Measurements from ENCODE around the gene SNUPN.
A peak's percentile ranks its signal among the peaks of the same experiment; 100 is the strongest.

Gene SNUPN

DNA sequence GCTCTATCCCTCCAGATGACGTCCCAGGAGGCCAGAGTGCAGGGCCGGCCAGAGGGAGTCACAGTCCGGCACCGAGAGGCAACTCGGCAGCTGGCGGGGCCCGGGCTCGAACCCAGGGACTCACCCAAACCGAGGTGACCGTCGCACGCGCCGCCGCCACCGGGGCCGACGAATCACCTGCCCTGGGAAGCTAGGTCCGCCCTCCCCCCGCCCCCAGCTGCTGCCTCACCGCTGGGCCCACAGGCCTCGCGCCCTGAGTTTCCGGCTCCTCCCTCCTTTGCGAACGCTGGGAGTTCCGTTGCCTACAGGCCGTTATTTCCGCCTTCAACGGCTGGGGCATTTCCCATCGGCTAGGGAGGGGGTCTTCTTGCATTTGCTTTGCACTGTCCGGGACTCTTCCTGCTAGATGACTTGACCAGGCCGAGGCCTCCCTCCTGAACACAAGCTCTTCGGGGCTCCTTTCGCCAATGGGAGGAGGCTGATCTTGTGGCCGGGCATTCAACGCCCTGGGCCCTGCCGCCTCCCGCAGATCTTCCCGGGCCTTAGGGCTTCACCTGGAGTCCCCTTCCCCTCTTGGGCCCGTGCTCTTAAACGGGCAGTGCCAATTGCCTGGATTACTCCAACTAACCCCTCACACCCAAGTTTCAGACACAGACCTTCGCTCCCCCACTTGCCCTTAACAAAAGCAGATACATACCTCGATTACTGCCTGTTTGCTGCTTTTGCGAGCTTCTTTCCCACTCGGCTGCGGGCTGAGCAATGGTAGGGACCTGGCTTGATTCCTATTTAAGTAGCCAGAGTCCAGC lies at the start of gene SNUPN:
Gene SNUPN (minus strand): TSS at position 184 of the 806 bp plus-strand sequence. CDS start 4,674 bp downstream, outside the sequence.
- DNase-seq = peak; percentile 92

DNA sequence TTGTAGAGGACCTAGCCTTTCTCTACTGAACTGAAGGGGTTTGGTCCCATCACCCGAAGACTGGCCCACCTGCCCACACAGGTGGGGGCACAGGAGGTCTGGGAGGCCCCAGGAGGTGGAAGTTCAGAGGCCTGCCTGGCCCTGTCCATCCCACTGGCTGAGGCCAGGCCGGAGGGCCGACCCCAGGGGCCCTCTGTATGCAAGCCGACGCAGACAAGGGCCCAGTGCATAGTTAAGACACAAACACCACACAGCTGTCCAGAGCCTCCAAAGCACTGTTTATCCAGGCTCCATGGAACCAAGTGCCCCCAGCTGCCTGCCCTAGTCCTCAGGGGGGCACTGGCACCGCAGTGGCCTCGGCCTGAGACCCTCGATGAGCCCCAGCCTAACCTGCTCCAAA lies 48.8 kb upstream of the SNUPN start:
- DNase-seq = no peak

DNA sequence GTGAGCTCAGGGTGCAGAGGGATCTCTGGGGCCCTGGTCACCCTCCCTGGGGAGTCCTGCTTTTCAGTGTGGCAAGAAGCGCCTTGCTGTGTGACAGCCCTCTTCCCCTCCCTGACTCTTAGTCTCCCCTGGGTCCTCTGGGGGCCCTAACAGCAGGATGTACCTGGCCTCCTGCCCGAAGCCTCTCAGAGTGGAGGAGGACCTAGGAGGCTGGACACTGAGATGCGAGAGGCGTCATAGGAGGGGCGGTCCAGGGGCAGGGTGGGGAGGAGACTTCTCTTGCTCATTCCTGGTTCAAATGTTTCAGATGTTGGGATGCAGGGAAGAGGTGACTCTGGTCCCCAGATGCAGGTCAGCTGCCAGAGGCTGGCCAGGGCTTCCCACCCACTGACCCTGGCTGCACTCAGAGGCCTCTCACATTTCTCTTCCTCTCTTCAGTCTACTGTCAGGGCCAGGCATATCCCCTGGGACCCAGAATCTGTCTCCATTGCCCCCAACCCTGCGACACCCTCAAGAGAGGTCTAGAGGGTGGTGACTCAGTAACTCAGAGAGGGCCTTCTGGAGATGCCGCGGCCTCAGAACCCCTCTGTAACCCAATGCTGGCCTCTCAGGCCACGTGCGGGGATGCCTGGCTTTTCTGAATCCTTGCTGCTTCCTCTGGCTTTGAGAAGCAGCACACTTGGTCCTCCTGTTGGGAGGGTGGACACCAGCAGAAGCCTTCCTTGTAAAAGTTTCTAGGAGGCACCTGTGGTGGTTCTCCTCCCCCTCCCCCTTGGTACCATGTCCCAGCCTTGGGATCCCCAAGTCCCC lies 48.1 kb upstream of the SNUPN start:
- DNase-seq = no peak

DNA sequence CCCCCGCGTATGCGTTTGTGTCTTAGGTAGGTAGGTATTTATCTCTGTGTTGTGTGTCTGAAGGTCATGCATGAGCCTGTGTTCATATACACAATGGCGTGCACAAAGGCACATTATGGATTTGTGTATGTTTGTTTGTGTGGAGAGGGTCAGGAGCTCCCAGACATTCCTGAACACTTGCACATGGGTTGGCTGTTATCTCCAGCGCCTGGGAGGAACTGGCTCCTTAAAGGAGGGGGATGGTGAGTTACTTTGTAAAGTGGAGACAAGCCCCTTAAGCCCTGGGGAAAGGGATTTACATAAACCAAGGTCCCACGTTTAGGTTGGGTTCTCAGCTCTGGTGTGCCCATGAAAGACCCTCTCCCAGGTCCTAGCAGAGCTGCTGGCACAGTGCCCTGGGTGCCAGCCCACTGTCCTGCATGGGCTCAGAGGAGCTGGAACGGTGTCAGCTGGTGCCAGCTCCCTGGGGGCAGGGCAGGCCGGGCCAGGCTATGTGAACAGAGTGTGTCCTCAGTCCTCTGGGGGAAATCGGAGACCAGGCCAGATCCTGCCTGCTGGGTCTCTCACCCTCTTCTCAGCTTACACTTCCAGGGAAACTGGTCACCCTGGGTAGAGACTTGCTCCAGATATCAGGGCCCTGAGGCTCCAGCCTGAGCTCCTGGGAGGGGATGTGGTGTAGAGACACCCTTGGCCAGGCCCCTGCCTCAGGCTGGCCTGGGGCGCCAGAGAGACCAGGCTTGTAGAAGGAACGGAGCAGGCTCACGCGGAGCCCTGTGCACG lies 47.3 kb upstream of the SNUPN start:
- no peak for DNase-seq

DNA sequence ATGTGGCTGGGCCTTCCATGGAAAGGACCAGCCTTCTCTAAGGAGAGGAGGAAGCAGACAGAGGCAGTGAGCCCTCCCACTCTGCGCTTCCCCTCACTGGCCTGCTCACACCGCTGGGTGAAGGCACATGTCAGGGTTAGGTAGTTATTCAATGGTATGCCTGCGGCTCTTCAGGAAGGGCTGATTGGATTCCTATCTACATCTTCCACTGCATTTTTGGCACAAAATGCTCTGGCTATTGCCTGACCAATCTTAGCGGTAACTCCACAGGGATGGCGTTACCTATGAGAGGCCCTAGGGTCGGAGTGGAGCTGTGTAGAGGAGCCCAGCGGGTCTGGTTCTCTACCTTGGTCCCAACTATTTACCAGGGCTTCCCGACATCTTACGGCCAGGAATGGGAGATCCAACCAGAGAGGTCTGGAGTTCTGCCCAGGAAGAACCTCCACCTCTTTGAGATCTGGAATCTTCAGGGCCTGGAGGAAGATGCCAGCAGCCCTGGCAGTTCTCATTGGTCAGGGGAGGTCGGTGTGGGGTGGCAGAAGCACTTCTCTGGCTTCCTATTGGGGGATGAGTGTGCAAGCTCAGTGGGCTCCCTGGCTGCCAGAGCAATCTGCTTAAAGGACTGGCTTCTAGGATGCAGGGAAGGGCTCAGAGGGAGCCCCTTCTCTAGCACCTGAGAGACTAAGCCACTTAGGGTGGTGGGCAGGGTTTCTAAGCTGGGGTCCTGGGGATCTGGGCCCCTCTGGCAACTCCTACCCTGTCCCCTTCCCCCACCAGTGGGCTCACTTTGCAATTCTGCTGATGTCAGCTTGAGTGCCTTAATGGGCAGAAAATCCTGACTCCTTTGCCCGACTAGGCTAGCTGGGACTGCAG lies 46.4 kb upstream of the SNUPN start:
- DNase-seq = no peak

DNA sequence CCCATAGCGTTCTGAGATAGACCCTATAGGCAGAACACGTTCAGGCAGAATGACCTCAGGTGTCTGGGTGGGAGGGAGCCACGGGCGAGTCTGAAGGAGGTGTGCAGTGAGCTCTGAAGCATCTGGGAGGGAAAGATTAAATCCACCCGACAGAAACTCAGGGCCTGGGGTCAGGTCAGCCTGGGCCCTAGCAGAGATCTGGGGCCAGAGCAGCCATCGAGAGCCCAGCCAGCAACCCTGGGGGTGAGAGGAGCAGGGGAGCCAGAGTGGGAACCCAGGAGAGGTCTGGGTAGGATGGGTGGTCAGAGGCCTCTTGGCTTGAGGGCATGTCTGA lies 44.3 kb upstream of the SNUPN start:
- no peak for DNase-seq

DNA sequence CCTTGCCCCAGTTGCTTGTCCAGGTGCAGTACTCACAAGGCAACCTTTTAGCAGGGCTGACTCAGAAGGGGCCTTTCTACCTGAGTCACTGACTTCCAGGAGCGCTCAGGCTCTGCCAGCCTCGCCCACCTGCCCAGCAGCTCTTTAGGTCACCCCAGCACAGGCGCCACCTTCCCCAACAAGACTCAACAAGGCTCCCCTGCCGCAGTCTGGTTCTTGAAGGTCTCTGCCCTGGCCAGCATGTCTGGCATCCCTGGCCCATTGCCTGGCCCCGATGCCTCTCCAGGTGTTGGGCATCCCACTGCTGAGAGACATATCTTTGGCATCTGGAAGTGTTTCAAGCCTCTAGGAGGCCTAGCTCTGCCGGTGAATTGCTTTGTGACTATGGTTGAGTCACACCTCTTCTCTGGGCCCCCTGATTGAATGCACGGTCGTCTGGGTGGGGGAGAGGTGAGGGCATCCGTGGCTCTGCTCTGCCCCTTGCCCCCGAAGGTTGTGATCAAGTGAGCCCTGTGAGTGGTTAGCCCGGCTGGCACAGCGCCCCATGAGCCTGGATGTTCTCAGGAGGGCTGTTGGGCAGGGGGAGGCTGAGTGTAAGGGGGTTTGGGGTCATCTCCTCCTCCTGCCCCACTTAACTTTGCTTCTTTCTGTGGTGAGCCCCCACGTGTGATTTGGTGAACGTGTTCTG lies 43.8 kb upstream of the SNUPN start:
- DNase-seq = no peak

DNA sequence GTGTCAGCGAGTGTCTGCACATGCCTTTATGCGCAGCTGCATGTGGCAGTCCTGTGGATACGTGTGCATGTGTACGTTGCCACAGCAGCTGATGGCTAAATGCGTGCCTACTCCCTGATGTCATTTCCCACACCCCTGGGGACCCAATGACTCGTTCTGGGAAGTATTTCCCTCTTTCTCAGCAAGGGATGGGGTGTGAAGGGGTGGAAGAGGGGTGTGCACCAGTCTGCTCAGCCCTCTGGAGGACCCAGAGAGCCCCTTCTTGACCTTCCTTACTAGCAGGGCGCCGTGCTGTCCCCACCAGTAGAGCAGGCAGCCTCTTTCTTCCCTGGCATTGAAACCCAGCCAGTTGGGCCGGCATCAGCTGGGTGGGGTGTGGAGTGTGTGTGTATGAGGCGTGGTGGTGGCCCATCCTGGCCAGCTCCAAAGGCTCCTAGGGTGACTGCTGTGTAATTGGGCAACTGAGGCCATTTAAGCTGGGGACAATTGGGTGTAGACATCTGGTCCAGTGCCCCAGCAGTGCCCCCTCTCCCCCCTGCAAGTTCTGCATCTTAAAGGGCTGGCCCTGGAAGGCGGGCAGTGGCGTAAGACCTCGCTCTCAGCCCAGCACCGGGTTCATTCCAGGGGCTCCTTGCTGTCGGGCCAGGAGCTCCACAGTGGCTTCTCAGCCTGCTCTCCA lies 41.4 kb upstream of the SNUPN start:
- no peak for DNase-seq

DNA sequence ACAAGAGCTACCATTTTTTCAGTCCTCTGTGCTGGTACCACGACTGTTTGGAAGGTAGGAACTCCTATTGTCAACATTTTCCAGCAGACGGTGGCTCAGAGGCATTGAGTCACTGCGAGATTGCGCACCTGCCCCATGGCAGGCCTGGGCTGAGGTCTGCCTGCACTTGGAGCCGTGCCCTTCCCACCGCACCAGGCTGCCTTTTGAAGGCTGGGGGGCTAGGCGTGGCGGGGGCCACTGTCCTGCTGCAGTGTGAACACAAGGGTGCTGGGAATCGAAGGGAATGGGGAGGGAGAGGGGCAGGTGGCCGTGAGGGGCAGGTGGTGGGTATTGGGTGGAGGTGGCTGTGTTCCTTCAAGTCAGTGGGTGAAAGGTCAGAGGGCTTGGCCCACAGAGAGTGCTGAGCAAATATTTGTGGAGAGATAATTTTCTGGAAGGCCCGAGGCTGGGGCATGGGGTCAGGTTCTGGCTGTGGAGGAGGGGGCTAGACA lies 38.5 kb upstream of the SNUPN start:
- DNase-seq = no peak

DNA sequence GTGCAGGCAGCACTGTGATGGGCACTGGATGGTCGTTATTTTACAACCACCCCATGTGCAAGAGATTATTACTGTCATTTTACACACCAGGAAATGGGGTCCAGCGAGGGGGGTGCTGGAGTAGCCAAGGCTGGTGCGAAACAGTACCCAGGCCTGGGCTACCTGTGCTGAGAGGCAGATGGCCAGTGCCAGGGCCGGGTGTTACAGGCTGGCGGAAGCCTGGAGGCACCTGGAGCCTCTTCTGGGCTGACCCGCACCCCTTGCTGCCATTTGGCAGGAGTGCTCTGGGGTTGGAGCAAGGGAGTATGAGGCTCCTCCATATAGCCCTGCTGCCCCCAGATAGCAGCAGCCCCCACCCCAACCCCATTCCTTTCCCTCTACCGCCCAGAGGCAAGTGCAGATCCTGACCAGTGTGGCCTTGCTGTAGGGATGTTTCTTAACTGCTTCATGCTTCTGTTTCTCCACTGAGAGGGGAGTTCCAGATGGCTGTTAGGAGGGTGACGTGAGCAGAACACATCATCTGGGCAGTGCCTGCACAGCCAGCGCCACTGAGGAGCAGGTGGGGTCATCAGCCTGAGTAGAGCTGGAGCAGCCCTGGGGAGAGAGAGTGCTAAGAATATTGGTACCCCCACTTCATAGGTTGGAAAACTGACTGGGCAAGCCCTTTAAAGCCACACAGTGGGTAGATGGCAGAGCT lies 37.4 kb upstream of the SNUPN start:
- DNase-seq = no peak

DNA sequence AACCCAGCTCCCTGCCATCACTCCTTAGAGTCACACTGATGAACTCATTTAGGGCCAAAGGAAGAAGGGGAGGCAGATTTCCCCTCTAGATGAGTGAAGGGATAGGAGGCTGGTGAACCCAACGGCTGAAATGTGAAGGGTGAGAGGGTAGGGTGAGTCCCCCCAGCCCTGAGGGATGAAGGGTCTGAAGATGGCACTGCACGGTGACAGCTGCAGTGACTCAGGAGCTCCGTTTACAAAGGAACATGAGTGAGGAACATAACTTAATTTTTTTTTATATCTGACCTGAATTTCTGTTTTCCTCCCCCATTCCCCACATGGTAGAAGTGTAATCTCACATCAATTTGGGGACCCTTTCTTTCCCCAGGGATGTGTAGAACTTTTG lies 36.2 kb upstream of the SNUPN start:
- DNase-seq = no peak

DNA sequence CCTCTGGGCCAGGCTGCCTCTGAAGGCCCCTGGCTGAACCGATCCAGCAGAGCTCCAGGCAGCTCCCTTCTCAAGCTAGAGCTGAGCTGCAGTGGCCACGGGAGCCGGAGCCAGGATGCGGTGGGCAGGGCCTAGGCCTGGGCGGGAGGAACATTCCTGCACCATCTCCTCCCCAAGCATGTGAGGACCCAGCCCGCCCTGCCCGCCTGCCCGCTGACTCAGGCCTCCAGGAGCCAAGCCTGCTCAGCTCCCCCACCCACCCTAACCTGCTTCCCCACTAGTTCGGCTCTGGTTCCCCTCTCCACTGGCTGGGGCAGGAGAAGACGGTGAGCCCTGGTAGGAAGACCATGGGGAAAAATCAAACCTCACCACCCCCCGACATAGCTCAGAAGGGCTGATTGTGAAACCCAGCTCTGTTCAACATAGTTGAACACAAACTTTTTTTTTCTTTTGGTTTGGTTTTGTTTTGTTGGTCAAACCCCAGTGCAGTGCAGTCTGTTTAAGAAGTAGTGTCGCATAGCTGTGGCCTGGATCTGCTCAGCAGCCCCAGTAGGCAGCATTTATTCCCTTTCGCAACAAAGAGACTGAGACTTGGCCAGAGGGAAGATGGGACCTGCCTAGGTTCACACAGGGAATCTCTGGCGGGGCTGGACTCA lies 35.7 kb upstream of the SNUPN start:
- DNase-seq = no peak

DNA sequence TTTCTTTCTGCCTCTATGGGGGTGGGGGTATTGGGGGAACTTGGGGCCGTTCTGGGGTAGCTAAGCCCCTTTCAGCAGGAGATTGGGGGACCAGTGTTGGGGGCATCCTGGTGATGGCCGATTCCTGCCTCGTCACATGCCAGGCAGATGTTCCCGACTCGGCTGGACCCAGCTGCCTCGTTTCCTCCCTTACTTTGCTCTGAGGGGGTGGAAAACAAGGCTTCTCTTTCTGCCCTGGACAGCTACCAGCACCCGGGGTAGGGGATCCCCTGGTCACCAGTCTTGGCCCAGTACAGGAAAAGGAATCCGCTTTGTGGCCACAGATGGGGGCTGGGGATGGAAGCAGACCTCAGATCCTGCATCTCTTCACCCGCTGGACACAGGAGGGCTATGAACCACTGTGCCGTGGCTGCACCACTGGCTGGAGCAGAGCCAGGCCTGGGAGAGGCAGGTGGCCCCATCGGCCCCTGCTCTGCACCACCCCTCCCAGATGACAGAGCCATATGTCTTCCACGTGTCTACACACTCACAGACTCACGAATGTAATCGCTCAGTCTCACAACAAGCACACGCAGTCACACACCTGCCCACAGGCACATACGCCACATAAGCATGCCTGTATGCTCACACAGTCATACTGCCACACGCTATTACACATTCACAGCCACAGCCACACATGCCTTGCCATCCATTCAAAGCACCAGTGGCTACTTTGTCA lies 34.6 kb upstream of the SNUPN start:
- DNase-seq = no peak

DNA sequence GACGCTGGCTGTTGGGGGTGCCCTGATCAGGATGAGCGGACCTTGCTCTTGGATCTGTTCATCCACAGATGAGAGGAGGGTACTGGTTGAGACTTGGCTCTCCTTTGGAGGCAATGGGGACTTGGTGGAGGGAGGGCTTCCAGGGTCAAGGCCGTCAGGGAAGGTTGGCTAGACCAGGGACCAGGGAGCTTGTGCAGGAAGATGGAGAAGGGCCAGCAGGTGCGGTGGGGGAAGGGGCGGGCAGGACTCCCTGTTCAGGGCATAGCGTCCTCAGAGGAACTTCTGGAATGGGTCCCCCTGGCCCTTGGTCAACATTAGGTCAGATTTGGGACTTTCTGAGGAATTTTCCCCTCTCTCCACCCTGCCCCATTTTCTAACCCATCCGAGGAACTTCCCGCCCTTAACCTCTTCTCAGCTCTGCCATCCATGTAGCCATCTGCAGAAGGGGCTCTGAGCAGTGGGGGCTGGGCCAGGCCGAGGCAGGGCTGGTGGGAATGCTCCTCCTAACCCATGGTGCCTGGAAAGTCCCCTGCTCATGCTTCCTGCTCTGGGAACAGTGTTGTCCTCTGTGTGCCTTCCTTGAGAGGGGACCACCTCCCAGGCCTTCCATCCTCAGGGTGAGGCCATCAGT lies 33.7 kb upstream of the SNUPN start:
- DNase-seq = no peak

DNA sequence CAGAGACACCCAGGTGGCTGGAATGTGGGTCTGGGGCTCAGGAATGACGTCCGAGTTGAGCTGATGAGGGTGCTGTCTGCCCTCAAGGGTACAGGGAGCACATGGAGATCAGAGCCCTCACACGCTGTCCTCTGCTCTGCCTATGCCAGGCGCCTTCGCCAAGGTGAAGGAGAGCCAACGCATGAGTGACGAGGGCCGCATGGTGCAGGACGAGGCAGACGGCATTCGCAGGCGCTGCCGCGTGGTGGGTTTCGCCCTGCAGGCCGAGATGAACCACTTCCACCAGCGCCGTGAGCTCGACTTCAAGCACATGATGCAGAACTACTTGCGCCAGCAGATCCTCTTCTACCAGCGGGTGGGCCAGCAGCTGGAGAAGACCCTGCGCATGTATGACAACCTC lies 31.3 kb upstream of the SNUPN start:
- DNase-seq = no peak

DNA sequence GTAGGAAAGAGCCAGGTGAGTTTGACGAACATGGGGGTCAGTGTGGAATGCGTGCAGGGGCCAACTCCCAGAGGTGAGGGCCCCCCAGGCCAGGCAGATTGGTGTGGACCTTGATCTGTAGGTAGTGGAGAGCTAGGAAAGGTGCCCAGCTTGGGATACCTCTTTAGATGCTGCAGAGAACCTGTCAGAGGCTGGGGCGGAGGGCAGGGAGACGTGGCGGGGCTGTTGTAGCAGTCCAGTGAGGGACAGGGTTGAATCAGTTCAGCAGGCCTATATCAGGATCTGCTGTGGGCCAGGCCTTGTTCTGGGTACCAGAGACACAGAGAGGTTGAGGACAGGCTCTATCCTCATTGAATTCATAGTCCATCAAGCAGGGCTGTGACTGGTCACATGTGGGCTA lies 30.8 kb upstream of the SNUPN start:
- no peak for DNase-seq

DNA sequence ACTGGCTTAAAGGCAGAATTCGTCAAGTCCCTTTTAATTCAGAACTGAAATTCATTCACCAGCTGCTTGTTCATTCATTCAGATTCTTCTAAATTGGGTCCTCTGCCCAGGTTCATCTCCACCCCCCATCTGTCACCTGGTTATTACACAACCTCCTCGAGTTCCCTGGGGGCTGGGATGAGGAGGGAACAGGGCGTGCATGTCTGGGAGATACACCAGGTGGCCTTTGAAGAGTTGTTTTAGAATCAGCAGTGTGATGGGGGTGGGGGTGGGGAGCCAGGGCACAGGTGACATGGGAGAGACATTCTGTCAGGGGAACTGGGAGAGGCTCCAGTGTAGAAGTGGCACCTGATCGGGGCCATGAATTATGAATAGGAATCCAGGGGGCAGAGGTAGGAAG lies 30.4 kb upstream of the SNUPN start:
- DNase-seq = no peak

DNA sequence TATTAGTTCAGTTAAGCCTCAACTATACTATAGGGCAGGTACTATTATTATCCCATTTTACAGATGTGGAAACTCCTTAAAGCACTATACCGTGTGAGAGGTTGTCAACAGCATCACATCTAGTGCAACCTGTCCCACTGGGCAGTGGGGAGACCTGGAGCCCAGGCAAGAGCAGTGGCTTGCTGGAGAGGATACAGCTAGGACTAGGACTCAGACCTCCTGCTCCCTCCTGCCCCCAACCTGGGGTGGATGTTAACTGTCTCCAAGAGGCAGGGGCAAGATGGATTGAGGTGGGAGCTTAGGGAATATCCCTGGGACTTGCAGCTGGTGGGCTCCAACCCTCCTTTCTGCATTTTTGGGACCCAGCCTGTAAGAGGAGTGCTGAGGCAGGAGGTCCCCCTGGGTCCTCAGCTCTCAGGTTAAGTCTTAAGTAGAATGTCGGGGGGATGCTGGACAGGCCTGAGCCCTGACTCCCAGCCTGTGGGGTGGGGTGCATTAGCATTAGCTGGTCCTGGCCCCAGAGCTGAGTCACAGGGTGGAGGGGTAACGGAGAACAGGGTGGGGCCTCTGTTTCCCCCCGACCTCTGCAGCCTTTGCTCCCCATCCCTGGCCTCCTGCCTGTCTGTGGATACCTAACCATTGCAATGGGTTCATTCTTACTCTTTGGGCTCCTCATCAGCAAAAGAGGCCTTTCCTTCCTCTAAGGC lies 28.8 kb upstream of the SNUPN start:
- DNase-seq = no peak
